IPS DF 4.7 (cell line): ENCODE results near the gene ESRRG.

Experiments used
- DNase-seq: peaks from one replicate; pipeline ENCODE4 v3.0.0-alpha.2; 2013; ENCODE audit warnings: low spot score; ENCODE audit errors: extremely low read depth

The ESRRG gene

DNA sequence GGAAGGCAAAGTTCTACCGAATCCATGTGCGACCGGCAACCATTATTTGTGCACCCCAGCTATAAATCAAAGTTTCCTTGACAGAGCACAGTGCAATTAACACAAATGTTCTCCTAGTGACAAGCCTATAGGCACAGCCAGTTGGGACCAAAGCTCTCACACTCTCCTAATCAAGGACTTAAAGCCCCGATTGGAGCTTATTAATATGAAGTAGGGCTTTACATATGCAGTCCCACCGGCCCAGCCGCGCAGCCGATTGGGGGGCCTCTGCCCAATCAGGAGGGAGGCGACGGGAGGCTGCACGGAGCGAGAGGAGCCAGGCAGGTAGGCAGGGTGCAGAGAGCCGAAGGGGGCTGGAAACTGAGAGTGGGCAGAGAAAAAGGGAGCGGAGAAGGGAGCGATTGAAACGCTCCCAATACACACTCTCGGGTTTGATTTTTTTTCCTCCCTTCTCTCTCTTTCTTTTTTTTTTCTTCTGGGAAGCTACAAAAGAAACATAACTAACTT, at the start of gene ESRRG:
ESRRG (minus strand) TSS at position 156 of the 507 bp plus-strand sequence; CDS start at position 26, 130 bp downstream.
- no peak for DNase-seq

DNA sequence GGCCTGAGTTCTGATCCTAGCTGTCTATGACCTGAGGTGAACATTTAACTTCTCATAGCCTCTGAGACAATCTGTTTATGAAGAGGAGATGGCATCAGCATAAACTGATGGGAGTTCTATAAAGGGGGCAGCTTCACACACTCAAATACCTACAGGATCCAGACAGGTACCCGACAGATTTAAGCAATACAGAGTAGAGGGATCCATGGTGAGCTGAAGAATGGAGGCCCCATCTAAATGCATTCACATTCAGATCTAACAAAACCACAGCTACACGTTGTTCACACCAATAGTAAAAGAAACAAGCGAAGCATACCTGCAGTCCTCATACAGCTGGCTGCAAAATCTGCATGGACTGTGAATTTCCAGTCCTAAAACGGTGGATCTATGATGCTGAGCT, 48.7 kb upstream of the ESRRG start:
- DNase-seq: no peak

DNA sequence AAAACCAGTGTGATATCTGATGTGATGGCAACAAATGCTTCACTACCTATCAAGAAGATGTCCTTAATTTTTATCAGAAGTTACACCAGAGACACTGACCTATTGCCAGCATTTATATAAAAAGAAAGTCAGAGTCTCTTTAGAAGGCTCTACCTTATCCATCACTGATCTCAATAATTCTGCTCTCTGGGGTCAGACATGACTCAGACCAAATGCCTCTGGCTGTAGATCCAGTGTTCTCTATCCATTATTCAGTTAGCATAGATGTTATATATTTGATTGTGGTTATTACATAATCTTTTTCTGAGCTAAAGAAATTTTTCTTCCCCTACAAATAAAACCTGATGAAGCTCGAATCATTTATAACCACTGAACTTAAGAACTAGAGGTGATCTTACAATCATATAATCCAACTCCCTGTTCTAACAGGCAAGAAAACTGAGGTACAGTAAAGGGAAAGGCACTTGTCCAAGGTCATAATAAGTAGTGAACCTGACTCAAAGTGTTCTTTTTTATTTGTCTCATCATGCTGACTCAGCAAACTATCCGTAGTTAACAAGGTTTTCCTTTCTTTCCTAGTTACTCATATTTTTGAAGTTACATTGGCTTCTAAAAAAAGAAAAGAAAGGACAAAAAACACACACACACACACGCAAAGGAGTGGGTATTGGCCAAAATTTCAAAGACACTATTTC, 43.6 kb upstream of the ESRRG start:
- no peak for DNase-seq

DNA sequence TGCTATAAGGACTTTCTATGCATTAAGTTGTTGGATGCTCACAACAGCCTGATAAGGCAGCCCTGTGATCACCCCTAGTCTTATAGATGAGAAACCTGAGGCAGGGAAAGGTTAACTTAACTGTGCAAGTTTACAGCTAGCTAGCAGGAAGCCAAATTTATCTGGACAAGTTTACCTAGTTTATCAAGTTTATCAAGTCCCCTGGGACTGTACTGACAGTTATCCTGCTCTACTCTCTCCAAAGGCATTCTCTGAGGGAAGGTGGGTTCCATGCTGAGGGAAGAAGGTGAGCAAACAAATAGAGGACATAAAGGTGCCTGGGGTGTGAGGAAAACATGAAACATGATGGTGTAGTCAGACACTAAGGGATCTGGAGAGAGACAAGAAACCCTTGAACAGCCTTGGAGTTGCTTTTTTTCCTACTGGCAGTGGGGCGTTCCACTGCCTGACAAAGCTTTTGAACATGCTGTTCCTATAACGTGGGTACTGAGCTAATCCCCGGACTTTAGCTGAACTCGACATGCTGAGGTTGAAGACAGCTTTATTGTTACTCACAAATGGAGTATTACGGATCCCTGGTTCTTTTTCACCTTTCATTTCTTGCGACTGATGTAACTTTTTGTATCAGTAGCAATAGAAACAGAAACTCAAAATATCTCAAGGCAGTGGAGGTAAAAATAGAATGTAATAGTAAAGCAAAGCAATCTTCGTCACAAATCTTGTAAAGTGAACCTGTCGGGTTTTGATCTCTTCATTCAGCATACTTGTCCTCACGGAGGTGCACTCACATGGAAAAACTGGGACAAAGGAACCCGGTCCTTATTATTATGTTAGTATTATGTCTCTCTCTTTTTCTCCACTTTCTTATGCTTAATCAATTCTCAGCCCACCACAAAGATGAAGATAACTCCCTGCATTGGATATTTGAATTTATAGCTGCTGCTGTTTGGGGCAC, 42.4 kb upstream of the ESRRG start:
- DNase-seq: no peak

DNA sequence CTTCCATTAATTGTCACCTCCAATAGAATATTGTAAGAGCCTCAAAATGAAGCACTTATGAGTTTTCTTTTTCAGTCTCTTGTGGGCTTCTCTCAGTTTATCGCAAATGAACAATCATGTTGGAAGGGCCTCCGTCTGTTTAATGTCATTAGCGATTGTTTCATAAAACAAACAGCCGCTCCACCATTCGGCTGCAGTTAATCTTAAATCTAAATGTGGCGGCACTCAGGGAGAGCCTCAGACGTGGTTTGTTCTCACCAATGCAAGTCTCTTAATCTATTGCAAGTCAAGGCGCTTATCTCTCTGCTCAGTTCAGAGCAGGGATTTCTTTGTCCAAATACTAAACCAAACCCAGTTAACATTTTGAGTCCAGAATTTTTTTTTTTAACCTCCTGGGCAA, 34.9 kb upstream of the ESRRG start:
- DNase-seq: no peak

DNA sequence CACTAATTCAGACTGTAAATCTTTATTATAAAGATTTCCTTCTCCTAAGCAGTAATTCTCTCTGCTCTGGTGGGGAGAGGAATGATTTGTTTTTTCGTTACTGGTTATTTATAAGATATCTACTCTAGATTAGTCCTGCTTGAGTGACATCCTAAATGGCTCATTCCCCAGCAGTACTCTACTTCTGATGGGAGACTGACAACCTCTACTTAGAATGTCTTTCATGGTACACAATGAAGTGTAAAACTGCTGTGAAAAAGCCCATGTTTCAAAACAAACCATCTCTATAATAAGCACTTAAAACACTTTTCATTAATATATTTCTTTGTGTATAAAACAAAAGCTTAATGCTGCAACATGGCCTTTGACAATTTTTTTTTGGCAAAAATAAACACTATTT, 33.9 kb upstream of the ESRRG start:
- no peak for DNase-seq

DNA sequence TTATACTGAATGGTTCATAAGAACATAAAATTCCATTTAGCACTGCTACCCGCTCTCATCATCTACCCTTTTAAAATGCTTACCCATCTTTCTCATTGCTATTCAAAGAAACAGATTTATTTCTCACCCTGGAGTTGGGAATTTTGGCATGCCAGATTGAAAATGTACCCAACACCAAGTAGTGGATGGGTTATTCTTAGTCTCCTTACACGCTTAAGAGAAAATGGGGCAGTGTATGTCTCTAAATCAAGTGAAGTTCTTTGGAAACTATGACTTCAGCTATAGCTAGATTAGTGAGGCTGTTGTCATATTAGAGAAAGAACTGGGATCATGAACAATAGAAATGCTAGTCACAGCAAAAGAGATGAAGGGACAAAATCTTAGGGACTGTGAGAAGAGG, 27.7 kb upstream of the ESRRG start:
- DNase-seq: no peak

DNA sequence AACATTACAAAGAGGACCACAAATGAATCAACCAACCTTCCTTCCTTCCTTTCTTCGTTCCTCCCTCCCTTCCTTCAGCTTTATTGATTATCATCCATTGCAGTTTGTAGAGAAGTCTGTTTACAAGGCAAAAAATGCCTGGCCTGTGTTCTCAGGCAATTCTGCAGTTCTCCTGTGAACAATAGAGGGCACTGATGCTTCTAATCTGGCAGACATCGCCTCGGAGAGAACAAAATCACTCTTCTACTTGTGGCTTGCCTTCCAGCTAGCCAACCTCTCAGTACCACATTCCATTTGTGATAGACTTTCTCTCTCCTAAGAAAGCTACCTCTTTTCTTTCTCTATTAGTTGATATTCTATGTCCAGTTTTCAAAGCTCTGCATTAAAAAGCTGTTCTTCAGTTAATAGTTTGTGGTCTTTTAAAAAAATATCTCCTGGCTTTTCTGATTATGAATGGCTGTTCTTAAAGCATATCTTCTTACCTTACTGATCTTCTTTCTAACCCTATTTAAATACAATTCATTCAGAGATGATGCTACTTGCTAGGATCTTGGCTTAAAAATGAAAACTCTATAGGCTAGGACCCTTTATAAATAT, 26.9 kb upstream of the ESRRG start:
- peak; percentile 53 for DNase-seq

DNA sequence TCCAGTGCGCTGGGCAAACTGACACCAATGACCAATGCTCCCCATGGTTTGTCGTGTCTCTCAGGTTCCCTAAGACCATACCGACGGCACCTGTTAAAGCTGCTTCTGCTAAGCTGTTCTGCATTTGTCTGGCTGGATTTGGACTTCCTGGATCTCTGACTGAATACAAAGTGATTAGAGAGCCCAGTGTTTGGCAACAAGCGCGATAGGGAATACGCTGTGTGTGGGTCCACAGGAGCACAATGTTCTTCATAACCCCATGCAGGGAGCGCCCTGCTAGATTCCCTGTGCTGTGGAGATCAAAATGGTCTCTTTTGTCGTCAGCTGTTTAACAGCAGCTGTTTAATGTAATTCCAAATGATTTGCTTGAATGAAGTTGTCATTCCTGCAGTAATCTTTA, 26.0 kb upstream of the ESRRG start:
- no peak for DNase-seq

DNA sequence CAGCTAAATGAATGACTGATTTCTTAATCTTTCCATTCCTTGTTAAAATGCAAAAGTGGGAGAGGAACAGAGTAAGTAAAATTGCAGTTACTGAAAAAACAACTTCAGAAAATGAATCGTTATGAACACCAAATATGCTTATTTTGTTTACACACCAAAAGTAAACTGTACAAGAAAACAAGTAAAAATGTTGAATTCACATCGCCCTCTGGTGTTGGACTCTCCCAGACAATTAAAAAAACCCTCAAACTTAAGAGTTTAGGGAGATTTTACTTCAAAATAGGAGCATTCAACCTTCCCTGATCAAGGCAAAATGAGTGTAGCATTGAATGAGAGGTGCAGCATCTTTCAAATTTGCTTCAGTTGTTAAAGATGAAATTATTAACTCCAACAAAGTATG, 19.4 kb upstream of the ESRRG start:
- no peak for DNase-seq

DNA sequence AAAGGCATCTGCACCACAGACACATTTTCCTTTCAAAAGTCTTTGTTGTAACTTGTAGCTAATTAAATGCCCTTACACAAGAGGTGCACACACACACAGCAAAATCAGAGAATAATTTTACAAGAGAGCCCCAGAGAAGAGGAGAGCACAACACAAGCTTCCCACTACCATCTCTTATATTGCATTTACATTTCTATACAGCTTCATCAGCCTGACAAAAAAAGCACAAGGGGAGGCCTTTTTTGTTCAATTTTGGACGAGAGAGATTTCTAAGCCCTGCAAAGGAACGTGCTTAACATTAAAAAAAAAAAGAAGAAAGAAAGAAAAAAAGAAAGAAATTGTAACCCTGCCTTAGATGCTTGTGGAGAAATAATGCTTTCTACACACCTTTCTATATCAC, 17.1 kb upstream of the ESRRG start:
- DNase-seq: no peak

DNA sequence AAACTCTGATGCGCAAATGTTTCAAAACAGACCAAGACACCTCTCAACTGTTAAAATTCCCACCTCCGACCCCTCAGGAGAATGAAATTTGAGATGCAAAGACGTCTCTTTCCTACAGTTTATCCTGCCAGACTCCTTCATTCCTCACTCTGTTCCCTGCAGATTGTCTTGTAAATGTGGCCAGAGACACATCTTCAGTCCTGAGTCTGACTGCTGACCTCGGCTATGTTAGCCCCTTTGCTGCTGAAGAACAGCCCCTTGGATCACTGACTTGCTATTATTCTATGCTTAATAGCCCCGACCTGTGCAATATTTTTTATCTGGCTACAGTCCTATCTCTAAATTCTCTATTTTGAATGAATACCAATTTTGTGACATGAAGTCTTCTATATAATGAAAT, 16.6 kb upstream of the ESRRG start:
- no peak for DNase-seq

DNA sequence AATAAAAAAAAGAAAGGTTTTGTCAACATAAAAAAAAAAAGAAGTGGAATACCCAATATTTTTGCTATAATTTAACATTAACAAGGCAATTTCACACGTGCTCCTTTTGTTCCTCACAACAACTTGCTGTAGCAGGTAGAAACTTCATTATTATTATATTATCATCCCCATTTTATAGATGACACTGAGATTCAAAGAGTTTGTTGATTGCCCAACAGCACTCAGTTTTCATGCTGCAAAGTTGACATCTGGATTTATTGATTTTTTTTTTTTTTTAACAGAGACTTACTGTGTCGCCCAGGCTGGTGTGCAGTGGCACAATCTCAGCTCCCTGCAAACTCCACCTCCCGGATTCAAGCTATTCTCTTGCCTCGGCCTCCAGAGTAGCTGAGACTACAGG, 8.9 kb upstream of the ESRRG start:
- no peak for DNase-seq

DNA sequence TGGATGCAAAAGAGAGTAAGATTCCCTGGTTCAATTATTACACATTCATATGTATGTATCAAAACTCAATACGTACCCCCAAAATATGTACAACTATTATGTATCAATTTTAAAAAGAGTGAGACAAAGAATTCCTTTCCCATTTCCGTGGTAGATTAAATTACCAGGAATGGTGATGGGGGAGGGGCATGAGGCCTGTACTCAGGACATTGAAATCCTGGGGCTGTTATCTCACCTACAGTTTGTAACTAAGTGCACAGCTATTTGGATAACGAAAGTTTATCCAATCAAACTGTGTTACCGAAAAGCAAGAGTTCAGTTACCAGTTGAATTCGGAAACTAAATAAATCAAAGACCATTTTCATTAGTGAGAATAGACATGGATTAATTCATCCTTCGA, 8.3 kb upstream of the ESRRG start:
- DNase-seq: no peak

DNA sequence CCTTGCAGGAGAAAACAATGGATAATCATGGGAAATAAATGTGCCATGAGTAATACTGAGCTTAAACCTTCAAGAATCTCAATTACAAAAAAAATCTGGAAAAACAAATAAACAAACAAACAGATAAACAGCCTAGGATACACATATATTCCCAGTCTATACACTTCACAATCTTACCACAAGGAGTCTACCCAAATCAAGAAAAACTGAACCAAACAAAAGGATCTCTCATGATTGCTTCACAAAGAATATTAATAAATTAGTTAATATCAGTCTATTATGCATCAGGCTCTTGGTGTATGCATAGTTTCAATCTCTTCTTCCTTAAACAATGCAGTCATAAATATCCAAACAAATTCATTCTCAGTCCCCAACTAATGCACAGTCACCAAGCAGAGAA, 3.2 kb upstream of the ESRRG start:
- DNase-seq: no peak

DNA sequence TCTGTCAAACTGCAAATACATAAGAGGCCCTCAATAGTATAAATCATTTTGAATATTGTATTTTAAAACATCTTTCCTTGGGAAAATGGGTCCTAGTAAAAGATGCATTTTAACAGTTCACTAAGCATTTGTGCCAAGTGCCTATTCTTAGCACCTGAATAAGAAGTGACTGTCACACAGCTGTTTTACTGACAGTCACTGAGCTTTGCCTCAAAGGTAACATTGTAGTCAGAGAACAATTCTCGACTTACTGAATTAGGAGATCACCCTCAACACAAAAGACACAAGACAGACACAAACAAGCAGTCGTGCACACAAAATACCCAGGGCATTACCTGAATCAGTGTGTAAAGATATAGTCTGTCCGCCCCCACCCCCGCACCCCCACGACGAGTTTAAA, 408 bp downstream of the ESRRG start:
- no peak for DNase-seq

DNA sequence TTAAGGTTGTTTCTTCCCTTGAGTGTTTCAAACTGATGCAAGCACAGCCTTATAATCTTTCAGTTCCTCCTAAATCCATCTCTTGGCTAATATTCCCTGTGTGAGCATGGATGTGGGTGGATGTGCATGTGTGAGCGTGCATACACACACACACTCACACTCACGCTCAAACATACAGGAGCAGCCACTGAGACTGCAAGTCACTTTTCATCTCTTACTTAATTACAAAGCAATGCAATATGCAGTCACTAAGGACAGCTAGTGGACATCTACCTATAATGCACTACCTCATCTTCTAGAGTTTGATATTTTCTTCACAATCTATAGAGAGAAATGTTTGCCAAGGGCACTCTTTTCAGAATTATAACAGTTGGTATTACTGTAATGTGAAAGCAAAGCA, 1.4 kb downstream of the ESRRG start:
- DNase-seq: no peak

DNA sequence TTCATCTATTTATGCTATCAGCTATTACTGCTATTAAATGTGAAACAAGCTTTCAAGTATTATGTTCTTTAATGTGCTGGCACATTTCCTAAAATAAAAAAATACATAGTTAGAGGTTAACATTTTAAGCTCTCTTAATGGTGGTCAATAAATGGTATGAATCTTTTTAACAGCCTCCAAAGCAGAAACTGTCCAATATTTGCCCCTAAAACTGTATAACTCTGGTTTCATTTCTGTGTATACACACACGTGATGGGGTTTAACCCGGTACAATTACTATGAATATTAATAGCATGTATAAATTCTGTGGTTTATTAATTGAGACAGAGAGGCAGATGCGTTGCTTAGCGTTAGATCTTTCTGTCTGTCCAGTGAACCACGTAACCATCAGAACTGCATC, 2.2 kb downstream of the ESRRG start:
- DNase-seq: no peak

DNA sequence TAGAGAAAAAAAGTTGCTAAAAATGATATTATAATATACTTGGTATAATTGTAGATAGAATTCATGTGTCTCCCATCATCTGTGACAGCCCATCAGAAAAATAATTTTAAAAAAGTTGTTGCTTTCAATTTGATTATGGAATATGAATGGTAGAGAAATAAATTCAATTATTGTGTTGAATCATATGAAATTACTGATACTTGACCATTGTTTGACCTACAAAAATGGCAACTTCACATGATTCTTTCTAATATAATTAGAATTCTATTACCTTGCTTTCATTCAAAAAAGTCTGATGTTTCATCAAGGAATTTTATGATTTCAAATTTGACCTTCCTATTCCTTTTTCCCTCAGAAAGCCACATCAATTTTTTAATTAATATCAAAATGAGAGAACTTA, 11.5 kb downstream of the ESRRG start:
- DNase-seq: no peak

DNA sequence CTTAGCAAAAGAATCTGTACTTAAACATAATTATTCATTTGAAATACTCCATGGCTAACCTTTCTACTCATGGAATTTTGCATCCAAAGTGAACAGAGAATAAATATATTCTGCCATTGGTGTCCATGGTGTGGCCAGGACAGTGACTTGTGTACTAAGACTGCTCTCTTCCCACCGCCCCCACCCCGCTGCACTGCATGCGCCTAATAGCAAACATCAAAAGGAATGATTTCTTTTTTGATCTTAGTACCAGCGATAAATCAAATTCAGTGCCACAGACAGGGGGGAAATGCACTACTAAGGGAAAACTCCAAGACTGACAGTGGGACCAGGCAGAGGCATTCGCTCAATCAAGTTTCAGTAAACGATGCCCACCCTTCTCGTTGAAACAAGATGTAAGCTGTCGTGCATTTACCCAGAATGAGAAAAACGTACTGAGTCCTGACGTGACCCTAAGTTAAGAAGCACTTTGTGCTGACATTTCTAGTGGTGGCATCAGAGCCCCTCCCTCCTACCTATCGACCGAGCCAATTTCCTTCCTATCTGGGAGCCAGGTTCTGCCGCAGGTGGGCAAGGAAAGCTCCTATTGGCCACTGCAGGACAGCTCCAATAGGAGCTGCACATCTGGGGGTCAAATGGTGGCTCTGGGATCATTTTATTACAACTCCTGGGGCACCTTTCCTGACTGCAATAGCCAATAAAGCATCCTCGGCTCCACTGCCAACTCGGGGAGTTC, 12.5 kb downstream of the ESRRG start:
- no peak for DNase-seq

DNA sequence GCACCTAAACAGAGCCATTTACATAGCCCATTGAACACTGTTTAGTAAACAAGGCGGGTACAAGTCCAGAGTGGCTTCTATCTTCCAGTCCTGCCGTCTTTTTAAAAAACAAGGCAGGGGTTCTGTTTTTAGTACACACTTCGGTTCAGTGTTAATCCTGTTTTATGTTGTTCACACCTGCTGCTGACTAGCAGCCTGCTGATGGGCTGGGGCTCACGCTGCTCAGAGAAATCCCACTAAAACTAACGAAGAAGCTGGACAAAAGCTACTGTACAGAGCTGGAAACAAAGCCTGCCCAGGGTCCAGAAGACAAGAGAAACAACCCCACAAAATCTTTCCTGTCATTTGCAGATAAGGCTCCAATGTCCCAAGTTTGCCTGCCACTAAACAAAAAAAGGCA, 13.2 kb downstream of the ESRRG start:
- DNase-seq: no peak

DNA sequence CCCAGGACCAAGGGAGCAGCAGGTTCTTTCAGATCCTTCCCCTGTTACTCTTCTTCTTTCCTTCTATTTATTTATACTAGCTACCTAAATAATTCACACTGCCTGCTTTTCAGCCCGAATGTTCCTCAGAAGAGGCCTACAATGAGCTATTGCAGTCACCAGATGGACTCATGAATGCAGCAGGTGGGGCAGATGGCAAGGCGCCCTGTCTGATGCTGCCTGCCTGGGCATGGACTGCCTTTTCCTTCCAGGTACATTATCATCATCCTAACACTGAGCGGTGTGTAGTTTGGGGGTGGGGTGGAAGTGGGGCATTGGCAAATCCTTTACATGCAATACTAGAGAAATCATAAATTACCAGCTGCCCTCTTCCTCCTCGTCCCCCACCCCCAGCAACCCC, 17.6 kb downstream of the ESRRG start:
- DNase-seq: no peak
